Fibroblast of lung (primary cell): ENCODE results near the gene LCNL1. TPM values are rescaled to one million over a fixed set of nuclear protein-coding genes. Genes with fewer than 3 reads are reported as not detected.

Source experiments
- DNase-seq, 2 donors: peaks; one replicate each; pipeline versions ENCODE4 v3.0.0 to v3.0.0-alpha.2; 2010; ENCODE audit warnings: low read depth in 2 of 2
- H2AFZ ChIP-seq: 2 replicates; pipeline ENCODE4 v1.5.1; 2012; ENCODE audit warnings: low read length, control low read depth, inconsistent platforms
- H3K27ac ChIP-seq: 2 replicates; pipeline ENCODE4 v1.5.1; 2011; ENCODE audit warnings: low read length, control low read depth; ENCODE audit not compliant: insufficient read depth
- H3K27me3 ChIP-seq: 2 replicates; pipeline ENCODE4 v1.5.1; 2011; ENCODE audit warnings: mild to moderate bottlenecking, low read length; ENCODE audit not compliant: control insufficient read depth, insufficient read depth
- H3K36me3 ChIP-seq: 2 replicates; pipeline ENCODE4 v1.5.1; 2011; ENCODE audit warnings: low read length; ENCODE audit not compliant: control insufficient read depth, insufficient read depth
- H3K4me1 ChIP-seq: 2 replicates; pipeline ENCODE4 v1.5.1; 2011; ENCODE audit warnings: low read length; ENCODE audit not compliant: control insufficient read depth, insufficient read depth; ENCODE audit errors: extremely low read depth
- H3K4me2 ChIP-seq: 2 replicates; pipeline ENCODE4 v1.5.1; 2011; ENCODE audit warnings: low read length, control low read depth; ENCODE audit not compliant: insufficient read depth; ENCODE audit errors: extremely low read depth
- H3K4me3 ChIP-seq, 4 experiments: fragments of 200-600 bp in 1 of 4; sonication (generic) in 1 of 4; replicated peaks in 1 of 4; 2 replicates each; pipeline ENCODE4 v1.5.1; 2011 to 2016; ENCODE audit warnings: low read length in 4 of 4, low read depth in 3 of 4, mild to moderate bottlenecking in 3 of 4, control low read depth in 2 of 4, inconsistent platforms in 1 of 4, mixed read lengths in 1 of 4; ENCODE audit not compliant: insufficient read depth in 1 of 4; ENCODE audit errors: control extremely low read depth in 1 of 4
- H3K79me2 ChIP-seq: 2 replicates; pipeline ENCODE4 v1.5.1; 2012; ENCODE audit warnings: mild to moderate bottlenecking, low read length, inconsistent platforms; ENCODE audit not compliant: control insufficient read depth, insufficient read depth
- H3K9ac ChIP-seq: 2 replicates; pipeline ENCODE4 v1.5.1; 2011; ENCODE audit warnings: mild to moderate bottlenecking, low read length, control low read depth; ENCODE audit not compliant: insufficient read depth
- H3K9me3 ChIP-seq: 2 replicates; pipeline ENCODE4 v1.5.1; 2012; ENCODE audit warnings: low read depth, low read length; ENCODE audit not compliant: control insufficient read depth, insufficient read depth
- H4K20me1 ChIP-seq: 2 replicates; pipeline ENCODE4 v1.5.1; 2011; ENCODE audit warnings: low read length; ENCODE audit not compliant: control insufficient read depth, insufficient read depth; ENCODE audit errors: extremely low read depth
- CTCF ChIP-seq, 2 donors: IDR thresholded peaks in 1 of 2; conservative IDR thresholded peaks in 1 of 2; 1 replicate in 1 of 2; 2 replicates in 1 of 2; pipeline ENCODE4 v1.5.1; 2011 to 2012; ENCODE audit warnings: low read length in 2 of 2, control low read depth in 1 of 2, inconsistent platforms in 1 of 2, low read depth in 1 of 2, mild to moderate bottlenecking in 1 of 2
- EZH2 ChIP-seq: IDR thresholded peaks from 2 replicates; pipeline ENCODE4 v1.5.1; 2012; ENCODE audit warnings: low read length, control low read depth, mild to moderate bottlenecking; ENCODE audit errors: missing control alignments
- polyA plus RNA-seq, 2 donors: library from polyadenylated mRNA; depleted of rRNA in 1 of 2; stranded (reverse) in 1 of 2; unstranded in 1 of 2; fragments of >200 nt; gene quantifications; 2 replicates each; pipeline ENCODE4 v1.2.1, GENCODE V29; 2011 to 2012; ENCODE audit warnings: missing spikeins in 1 of 2
- total RNA-seq: library from RNA; depleted of rRNA; stranded (reverse); fragments of >200 nt; gene quantifications from 2 replicates; pipeline ENCODE4 v1.2.1, GENCODE V29; 2014

The LCNL1 gene
- total and polyA plus RNA-seq, 2 donors (not counting 1 experiment from before 2014, with no cell fraction given) = 1.4 to 6.3 TPM

- Histone ChIP-seq H3K27ac (no peak overlapping the region), H3K36me3 (peaks cover 12% of the 10 kb centered on the region), H3K4me2 (no peak overlapping the region), H3K79me2 (no peaks in the 10 kb centered on the region), H2AFZ (no peak overlapping the region), H3K4me1 (peaks cover 3% of the 10 kb centered on the region), H3K27me3 (no peaks in the 10 kb centered on the region), H4K20me1 (no peaks in the 10 kb centered on the region), H3K9ac (no peak overlapping the region), H3K4me3 (no peak overlapping the region), H3K9me3 (no peaks in the 10 kb centered on the region)
- TF ChIP-seq EZH2 (no peak), CTCF (conservative IDR thresholded peaks at IDR 0.05 in 1 of 2, IDR thresholded peaks at IDR 0.05 in 1 of 2; ENCODE audit: low read depth in 1 of 2, low read length in 2 of 2) (no peak)
- DNase-seq = no peak
These were observed 29.3 kb downstream of the LCNL1 start for GRCh38 chr9:137011907-137012675.

- Histone ChIP-seq H3K27ac (no peak overlapping the region), H4K20me1 (no peaks in the 10 kb centered on the region), H3K4me1 (no peaks in the 10 kb centered on the region), H3K4me3 (no peak overlapping the region), H2AFZ (no peak overlapping the region), H3K9ac (no peak overlapping the region), H3K79me2 (no peaks in the 10 kb centered on the region), H3K9me3 (no peaks in the 10 kb centered on the region), H3K27me3 (no peaks in the 10 kb centered on the region), H3K4me2 (no peak overlapping the region), H3K36me3 (peaks cover 16% of the 10 kb centered on the region)
- TF ChIP-seq CTCF (conservative IDR thresholded peaks at IDR 0.05 in 1 of 2, IDR thresholded peaks at IDR 0.05 in 1 of 2; ENCODE audit: low read depth in 1 of 2, low read length in 2 of 2) (no peak), EZH2 (no peak)
- DNase-seq = no peak
These were observed 30.1 kb downstream of the LCNL1 start for GRCh38 chr9:137012694-137013570.

GRCh38 chr9:137013571-137013940, 30.8 kb downstream of the LCNL1 start:
- TF ChIP-seq EZH2 = no peak
- TF ChIP-seq CTCF (conservative IDR thresholded peaks at IDR 0.05 in 1 of 2, IDR thresholded peaks at IDR 0.05 in 1 of 2; ENCODE audit: low read depth in 1 of 2, low read length in 2 of 2) = no peak
- no peaks in the 10 kb centered on the region for H3K9me3 ChIP-seq
- no peak for DNase-seq
- no peaks in the 10 kb centered on the region for H3K79me2 ChIP-seq
- no peaks in the 10 kb centered on the region for H3K27me3 ChIP-seq
- no peak overlapping the region for H3K27ac ChIP-seq
- H3K4me2 ChIP-seq = no peak overlapping the region
- H3K4me1 ChIP-seq = no peaks in the 10 kb centered on the region
- peaks cover 16% of the 10 kb centered on the region for H3K36me3 ChIP-seq
- no peaks in the 10 kb centered on the region for H4K20me1 ChIP-seq
- H3K9ac ChIP-seq = no peak overlapping the region
- no peak overlapping the region for H3K4me3 ChIP-seq
- no peak overlapping the region for H2AFZ ChIP-seq
